HG02885 (cell line): ENCODE measurements around the gene CSTB.

Experiments used
- ATAC-seq: cut with Tn5 transposase; IDR thresholded peaks from one replicate; pipeline ENCODE4 v1.9.1; 2021; ENCODE audit warnings: mild to moderate bottlenecking; ENCODE audit not compliant: unreplicated experiment, poor library complexity

The CSTB gene

GRCh38 chr21:43794311-43794710 lies 18.2 kb upstream of the CSTB start:
- ATAC-seq, result no peak

- ATAC-seq, result no peak
Measured at GRCh38 chr21:43793243-43793642, 17.1 kb upstream of the CSTB start.

GRCh38 chr21:43792406-43792805 lies 16.3 kb upstream of the CSTB start:
- no peak for ATAC-seq

DNA sequence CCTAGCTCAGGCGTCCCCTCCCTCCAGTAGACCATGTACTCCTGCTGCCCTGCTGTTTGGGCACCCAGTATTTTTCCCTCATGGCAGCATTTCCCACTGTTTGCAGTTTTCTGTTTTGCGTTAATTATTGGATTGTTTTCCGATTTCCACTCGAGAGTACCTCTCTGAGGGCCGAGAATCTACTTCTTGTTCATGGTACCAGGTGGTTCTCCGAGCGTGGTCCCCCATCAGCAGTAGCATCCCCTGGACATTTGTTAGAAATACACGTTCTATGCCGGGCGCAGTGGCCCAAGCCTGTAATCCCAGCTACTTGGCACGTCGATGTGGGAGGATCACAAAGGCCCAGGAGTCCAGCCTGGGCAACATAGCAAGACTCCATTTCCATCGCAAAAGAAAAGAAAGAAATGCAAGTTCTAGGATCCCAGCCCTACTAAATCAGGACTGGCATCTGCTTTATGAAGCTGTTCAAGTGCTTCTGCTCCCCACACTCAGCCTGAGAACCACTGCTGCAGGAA lies 14.0 kb upstream of the CSTB start:
- ATAC-seq, result no peak

GRCh38 chr21:43789276-43790009 lies 13.3 kb upstream of the CSTB start, which contains the start of gene RRP1:
TSS of gene RRP1 (plus strand) at chr21:43789577. CDS start at chr21:43789630, 53 bp downstream.
- peak; percentile 93 for ATAC-seq

- ATAC-seq, result no peak
Measured at GRCh38 chr21:43786807-43787440, 10.8 kb upstream of the CSTB start.

- no peak for ATAC-seq
Measured at GRCh38 chr21:43786300-43786806, 10.2 kb upstream of the CSTB start.

GRCh38 chr21:43785134-43785533 lies 9.0 kb upstream of the CSTB start:
- no peak for ATAC-seq

GRCh38 chr21:43783098-43783700 lies 7.1 kb upstream of the CSTB start:
- ATAC-seq, result no peak

GRCh38 chr21:43782431-43783097 lies 6.5 kb upstream of the CSTB start:
- no peak for ATAC-seq

DNA sequence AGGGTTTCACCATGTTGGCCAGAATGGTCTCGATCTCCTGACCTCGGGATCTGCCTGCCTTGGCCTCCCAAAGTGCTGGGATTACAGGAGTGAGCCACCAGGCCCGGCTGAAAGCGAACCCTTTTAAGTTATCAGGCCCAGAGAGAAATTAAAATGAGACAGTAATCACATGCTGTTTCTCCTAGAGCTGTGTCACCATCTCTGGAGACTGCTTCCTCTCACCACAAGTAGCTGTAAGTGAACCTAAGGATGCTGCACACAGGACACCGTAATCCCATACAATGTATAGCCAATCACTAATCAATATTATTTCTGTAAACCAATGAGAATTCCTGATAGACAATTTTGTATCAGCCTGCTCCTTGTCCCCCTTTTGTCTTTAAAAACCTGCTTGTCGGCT lies 5.7 kb upstream of the CSTB start:
- no peak for ATAC-seq

DNA sequence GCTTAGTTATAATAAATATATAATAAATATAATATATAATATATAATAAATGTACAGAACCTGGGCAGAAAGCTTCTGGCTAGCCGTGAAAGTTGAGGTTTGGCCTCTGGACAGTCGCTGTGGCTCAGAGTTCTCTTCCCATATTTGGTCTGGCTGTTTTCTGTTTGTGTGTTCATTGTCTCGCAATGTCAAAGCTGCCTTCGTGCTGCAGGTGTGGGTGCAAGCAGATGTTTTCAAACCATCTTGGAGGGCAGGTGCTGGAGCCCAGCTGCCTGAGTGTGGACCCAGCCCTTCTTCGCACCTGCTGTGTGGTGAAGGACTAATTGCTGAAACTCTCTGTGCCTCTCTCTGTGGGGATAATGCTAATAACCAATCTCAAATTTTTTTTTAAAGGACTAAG lies 3.6 kb upstream of the CSTB start:
- no peak for ATAC-seq

DNA sequence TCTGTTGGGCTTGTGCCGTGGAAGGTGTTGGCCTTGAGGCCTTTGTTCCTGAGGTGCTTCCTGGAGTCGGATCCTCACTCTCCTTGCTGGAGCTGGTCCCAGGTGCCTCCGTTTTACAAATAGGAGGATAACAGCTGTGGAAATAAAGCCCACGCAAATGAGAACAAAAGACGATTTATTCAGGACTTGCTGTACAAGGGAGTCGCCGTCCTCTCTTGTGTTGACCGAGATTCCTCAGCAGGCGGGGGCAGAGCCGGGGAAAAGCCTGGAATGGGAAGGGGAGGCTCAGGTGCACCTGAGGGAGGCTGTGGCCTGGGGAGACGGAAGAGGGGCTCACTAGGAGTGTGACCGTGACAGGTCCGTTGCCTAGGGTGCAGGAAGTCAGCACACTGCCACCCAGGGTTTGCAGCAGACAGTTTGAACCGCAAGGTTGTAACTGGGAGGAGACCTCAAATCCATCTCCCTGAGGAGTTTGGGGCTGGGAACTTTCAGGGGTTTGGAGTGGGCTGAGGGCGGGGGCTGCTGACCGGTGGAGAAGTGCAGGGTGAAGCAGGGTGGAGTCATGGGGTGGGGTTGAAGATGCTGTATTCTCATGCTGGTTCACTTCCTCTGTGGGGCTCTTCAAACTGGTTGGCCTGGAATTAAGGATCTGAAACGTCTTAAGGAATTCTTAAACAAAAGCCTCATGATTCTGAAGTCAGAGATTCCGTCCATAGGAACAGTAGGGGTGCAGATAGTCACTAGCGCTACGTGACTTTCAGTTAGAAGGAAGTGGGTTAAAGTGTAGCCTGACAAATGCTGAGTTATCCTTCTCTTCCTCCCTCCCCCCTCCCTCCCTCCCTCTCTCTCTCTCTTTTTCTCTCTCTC lies 2.6 kb upstream of the CSTB start:
- ATAC-seq, result no peak

- ATAC-seq, result no peak
Measured at GRCh38 chr21:43777953-43778352, 1.8 kb upstream of the CSTB start.

DNA sequence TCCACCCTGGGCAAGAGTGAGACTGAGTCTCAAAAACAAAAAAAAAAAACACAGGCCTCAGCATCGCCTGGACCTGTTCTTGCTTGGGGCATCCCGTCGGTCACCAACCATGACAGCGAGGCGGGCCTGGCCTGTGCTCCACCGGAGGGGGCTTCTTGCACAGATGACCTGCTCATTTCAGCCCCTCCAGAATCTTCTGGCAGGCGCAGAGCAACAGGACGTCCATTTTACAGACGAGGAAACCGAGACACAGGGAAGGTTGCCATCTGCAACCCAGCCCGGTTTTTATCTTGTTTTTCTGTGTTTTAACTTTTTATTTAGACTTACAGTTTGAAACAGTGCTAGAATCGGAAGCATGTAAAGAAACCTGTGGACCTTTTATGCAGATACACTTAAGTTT lies 918 bp downstream of the CSTB start:
- no peak for ATAC-seq

- no peak for ATAC-seq
Measured at GRCh38 chr21:43774163-43774562, 1.9 kb downstream of the CSTB start.

DNA sequence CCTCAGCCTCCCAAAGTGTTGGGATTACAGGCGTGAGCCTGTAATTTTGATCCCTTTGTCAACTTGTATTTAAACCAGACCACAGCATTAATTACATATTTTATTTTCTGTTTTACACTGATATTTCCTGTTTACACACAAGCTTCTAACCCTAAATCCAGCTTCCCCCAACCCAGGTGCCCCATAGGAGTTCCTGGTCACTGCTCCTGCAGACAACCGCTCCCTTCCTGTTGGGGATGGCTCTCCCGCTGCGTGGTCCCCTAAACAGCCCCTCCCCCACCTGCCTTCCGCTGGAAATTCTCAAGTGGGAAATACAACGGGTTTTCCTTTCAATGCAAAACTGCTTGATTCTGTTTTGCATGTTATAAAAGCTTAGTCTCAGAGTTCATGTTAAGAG lies 3.7 kb downstream of the CSTB start:
- ATAC-seq, result no peak

GRCh38 chr21:43771698-43772424 lies 4.2 kb downstream of the CSTB start:
- ATAC-seq, result no peak

GRCh38 chr21:43771199-43771675 lies 4.9 kb downstream of the CSTB start:
- ATAC-seq, result no peak
